HL-60 (cell line): Measurements from ENCODE around the gene STK32B.

Experiments used
- DNase-seq, 2 experiments: peaks; one replicate each; pipeline ENCODE4 v3.0.0-alpha.2; 2010 to 2020; ENCODE audit warnings: low read depth in 1 of 2, low spot score in 1 of 2
- H3K27ac ChIP-seq: fragments of 250-450 bp; sonication (Bioruptor Pico); replicated peaks from 2 replicates; pipeline ENCODE4 v1.5.1; 2020; ENCODE audit warnings: mild to moderate bottlenecking, moderate library complexity
- H3K27me3 ChIP-seq: fragments of 250-450 bp; sonication (Bioruptor Pico); 2 replicates; pipeline ENCODE4 v1.5.1; 2021; ENCODE audit warnings: mild to moderate bottlenecking, moderate library complexity; ENCODE audit not compliant: insufficient read depth, poor library complexity, severe bottlenecking
- H3K4me3 ChIP-seq: replicated peaks from 2 replicates; pipeline ENCODE4 v1.5.1; 2011; ENCODE audit warnings: mild to moderate bottlenecking, control low read depth, low read length; ENCODE audit not compliant: insufficient read depth
- GABPA ChIP-seq: IDR thresholded peaks from 2 replicates; pipeline ENCODE4 v1.6.1; 2012; ENCODE audit warnings: low read depth
- POLR2AphosphoS5 ChIP-seq: IDR thresholded peaks from 2 replicates; pipeline ENCODE4 v1.6.1; 2012; ENCODE audit warnings: low read depth
- SPI1 ChIP-seq: IDR thresholded peaks from 2 replicates; pipeline ENCODE4 v1.6.1; 2012; ENCODE audit warnings: low read depth, mild to moderate bottlenecking, borderline replicate concordance
- TF ChIP-seq, protein P1 (sequence below): IDR thresholded peaks from one replicate; pipeline ENCODE4 v1.5.1; 2011; ENCODE audit warnings: low read length, control low read depth, inconsistent platforms; ENCODE audit not compliant: insufficient read depth
- TF ChIP-seq, protein P2 (sequence below): IDR thresholded peaks from 2 replicates; pipeline ENCODE4 v1.6.1; 2012; ENCODE audit warnings: low read depth; ENCODE audit not compliant: insufficient replicate concordance

Gene STK32B

DNA sequence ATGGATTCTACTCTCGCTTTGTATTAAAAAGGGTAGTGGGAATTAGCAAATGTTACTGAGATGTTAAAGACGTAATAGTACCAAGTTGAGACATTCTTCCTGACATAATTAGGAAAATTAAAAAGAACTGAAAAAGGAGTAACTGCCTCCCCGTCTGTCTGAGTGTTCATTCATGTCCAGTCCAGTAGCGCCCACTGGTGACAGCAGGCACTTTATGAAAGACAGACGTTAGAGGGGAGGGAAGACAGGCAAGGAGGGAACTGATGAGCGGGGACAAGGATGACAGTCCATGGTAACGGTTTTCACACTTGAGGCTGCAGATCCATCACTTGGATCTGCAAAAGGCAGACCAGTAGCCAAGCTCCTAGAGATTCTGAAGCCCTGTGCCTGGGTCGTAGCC is 326.7 kb downstream of the STK32B start:
- DNase-seq, result no peak
- H3K4me3 ChIP-seq, result no peak overlapping the region
- TF ChIP-seq GABPA (no peak), SPI1 (no peak), POLR2AphosphoS5 (no peak)
- TF ChIP-seq, protein P1, sequence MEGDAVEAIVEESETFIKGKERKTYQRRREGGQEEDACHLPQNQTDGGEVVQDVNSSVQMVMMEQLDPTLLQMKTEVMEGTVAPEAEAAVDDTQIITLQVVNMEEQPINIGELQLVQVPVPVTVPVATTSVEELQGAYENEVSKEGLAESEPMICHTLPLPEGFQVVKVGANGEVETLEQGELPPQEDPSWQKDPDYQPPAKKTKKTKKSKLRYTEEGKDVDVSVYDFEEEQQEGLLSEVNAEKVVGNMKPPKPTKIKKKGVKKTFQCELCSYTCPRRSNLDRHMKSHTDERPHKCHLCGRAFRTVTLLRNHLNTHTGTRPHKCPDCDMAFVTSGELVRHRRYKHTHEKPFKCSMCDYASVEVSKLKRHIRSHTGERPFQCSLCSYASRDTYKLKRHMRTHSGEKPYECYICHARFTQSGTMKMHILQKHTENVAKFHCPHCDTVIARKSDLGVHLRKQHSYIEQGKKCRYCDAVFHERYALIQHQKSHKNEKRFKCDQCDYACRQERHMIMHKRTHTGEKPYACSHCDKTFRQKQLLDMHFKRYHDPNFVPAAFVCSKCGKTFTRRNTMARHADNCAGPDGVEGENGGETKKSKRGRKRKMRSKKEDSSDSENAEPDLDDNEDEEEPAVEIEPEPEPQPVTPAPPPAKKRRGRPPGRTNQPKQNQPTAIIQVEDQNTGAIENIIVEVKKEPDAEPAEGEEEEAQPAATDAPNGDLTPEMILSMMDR, result no peak
- TF ChIP-seq, protein P2, sequence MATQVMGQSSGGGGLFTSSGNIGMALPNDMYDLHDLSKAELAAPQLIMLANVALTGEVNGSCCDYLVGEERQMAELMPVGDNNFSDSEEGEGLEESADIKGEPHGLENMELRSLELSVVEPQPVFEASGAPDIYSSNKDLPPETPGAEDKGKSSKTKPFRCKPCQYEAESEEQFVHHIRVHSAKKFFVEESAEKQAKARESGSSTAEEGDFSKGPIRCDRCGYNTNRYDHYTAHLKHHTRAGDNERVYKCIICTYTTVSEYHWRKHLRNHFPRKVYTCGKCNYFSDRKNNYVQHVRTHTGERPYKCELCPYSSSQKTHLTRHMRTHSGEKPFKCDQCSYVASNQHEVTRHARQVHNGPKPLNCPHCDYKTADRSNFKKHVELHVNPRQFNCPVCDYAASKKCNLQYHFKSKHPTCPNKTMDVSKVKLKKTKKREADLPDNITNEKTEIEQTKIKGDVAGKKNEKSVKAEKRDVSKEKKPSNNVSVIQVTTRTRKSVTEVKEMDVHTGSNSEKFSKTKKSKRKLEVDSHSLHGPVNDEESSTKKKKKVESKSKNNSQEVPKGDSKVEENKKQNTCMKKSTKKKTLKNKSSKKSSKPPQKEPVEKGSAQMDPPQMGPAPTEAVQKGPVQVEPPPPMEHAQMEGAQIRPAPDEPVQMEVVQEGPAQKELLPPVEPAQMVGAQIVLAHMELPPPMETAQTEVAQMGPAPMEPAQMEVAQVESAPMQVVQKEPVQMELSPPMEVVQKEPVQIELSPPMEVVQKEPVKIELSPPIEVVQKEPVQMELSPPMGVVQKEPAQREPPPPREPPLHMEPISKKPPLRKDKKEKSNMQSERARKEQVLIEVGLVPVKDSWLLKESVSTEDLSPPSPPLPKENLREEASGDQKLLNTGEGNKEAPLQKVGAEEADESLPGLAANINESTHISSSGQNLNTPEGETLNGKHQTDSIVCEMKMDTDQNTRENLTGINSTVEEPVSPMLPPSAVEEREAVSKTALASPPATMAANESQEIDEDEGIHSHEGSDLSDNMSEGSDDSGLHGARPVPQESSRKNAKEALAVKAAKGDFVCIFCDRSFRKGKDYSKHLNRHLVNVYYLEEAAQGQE, result no peak

DNA sequence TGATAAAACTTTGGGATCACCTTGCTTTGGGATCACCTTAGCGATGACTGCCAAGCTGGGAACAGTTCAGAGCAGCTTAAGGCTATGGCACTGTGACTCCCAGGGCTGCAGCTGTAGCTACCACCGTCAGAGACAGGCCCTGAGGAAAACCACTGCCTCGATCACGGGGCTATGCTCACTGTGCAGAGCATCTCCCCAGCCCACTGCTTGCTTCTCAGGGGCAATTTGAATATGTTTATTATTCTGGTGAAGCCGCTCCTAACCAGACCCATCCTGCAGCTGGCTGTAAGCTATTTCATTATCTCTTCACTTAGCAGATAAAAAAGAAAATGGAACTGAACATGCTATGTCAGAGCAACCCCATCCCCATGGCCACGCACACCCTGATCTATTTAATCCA is 328.6 kb downstream of the STK32B start:
- no peak for DNase-seq
- H3K27me3 ChIP-seq, result no peaks in the 10 kb centered on the region
- H3K27ac ChIP-seq, result no peak overlapping the region
- TF ChIP-seq POLR2AphosphoS5 (no peak), GABPA (no peak), SPI1 (no peak)
- TF ChIP-seq, protein P1, result no peak
- TF ChIP-seq, protein P2, result no peak
- no peak overlapping the region for H3K4me3 ChIP-seq

More for the DNA sequence above, 326.7 kb downstream of the STK32B start:
- H3K27me3 ChIP-seq, result no peaks in the 10 kb centered on the region
- H3K27ac ChIP-seq, result no peak overlapping the region

- H3K4me3 ChIP-seq, result no peak overlapping the region
- no peaks in the 10 kb centered on the region for H3K27me3 ChIP-seq
- no peak overlapping the region for H3K27ac ChIP-seq
- DNase-seq, result no peak
- TF ChIP-seq, protein P1, result no peak
- TF ChIP-seq, protein P2, result no peak
- no peak for TF ChIP-seq SPI1
- TF ChIP-seq POLR2AphosphoS5, result no peak
- no peak for TF ChIP-seq GABPA
These were observed 330.7 kb downstream of the STK32B start for GRCh38 chr4:5381961-5382441.
